ENCODE measurements around the gene TRIML2. TPM values are rescaled to one million over a fixed set of nuclear protein-coding genes. Genes with fewer than 3 reads are reported as not detected.

TRIML2 gene
- polyA plus RNA-seq, 1 donor from 2014 or later: not detected

DNA sequence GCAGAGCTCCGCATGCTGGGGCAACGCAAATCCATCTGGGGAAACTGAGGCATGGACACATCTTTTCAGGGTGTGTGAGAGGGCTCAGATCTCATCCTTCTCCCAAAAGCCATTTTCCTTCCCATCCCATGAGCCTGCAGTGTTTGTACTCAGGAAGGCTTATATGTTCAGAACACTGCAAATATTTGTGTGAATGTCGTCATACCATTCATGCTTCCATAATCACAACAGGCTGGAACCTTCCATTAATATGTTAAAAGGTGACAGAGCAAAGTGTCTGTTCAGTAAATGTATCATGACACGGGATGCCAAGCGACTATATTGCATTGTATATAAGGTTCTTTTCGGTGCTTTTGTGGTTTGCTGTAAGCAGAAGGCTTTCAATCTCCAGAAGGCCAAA is 38.4 kb upstream of the TRIML2 start:
- no peaks in the 10 kb centered on the region for H3K36me3 ChIP-seq (ENCODE audit: insufficient read depth, low read length)
- no peak overlapping the region for H3K27ac ChIP-seq (ENCODE audit: low read length)
- no peaks in the 10 kb centered on the region for H3F3A ChIP-seq (ENCODE audit: insufficient read depth, low read length, poor library complexity, severe bottlenecking)
- H3K79me2 ChIP-seq (replicated peaks; ENCODE audit: insufficient read depth, low read length): no peaks in the 10 kb centered on the region
- no peak overlapping the region for H3K9ac ChIP-seq (ENCODE audit: low read length)
- no peaks in the 10 kb centered on the region for H3K9me2 ChIP-seq (ENCODE audit: insufficient read depth, low read length)
- H3K4me2 ChIP-seq (ENCODE audit: low read length): no peak overlapping the region
- H3K27me3 ChIP-seq (ENCODE audit: insufficient read depth, low read depth, low read length): no peaks in the 10 kb centered on the region
- H3K4me3 ChIP-seq (ENCODE audit: low read length): no peak overlapping the region
- no peaks in the 10 kb centered on the region for H3K9me3 ChIP-seq (ENCODE audit: low read length)
- H2AFZ ChIP-seq (ENCODE audit: low read depth, low read length): no peak overlapping the region
- no peaks in the 10 kb centered on the region for H4K20me1 ChIP-seq (ENCODE audit: insufficient read depth)
- no peak for TF ChIP-seq POLR2AphosphoS5 (IDR thresholded peaks at IDR 0.05)
- TF ChIP-seq EZH2 (IDR thresholded peaks at IDR 0.05; ENCODE audit: borderline replicate concordance, insufficient read depth, low read length, poor library complexity, severe bottlenecking): no peak
- TF ChIP-seq EP300 (conservative IDR thresholded peaks at IDR 0.05; ENCODE audit: poor library complexity, severe bottlenecking): no peak
- TF ChIP-seq CTCF (IDR thresholded peaks at IDR 0.05; ENCODE audit: poor library complexity, severe bottlenecking): no peak
- no peak for TF ChIP-seq MXI1 (conservative IDR thresholded peaks at IDR 0.05; ENCODE audit: poor library complexity, severe bottlenecking)
- no peak for TF ChIP-seq REST (IDR thresholded peaks at IDR 0.05; ENCODE audit: borderline replicate concordance)
- TF ChIP-seq RAD21 (conservative IDR thresholded peaks at IDR 0.05): no peak
- no peak for TF ChIP-seq SMC3 (conservative IDR thresholded peaks at IDR 0.05; ENCODE audit: poor library complexity)
- TF ChIP-seq TAF1 (IDR thresholded peaks at IDR 0.05; ENCODE audit: low read depth): no peak

GRCh38 chr4:188147176-188147575 is 37.8 kb upstream of the TRIML2 start:
- H3K9ac ChIP-seq (ENCODE audit: low read length): no peak overlapping the region
- TF ChIP-seq REST (IDR thresholded peaks at IDR 0.05; ENCODE audit: borderline replicate concordance) (no peak), RAD21 (conservative IDR thresholded peaks at IDR 0.05) (no peak), EZH2 (IDR thresholded peaks at IDR 0.05; ENCODE audit: borderline replicate concordance, insufficient read depth, low read length, poor library complexity, severe bottlenecking) (no peak), CTCF (IDR thresholded peaks at IDR 0.05; ENCODE audit: poor library complexity, severe bottlenecking) (no peak)
- no peak overlapping the region for H3K4me3 ChIP-seq (ENCODE audit: low read length)
- no peak overlapping the region for H3K4me2 ChIP-seq (ENCODE audit: low read length)
- no peaks in the 10 kb centered on the region for H3K36me3 ChIP-seq (ENCODE audit: insufficient read depth, low read length)
- no peaks in the 10 kb centered on the region for H3K9me3 ChIP-seq (ENCODE audit: low read length)
- H3K9me2 ChIP-seq (ENCODE audit: insufficient read depth, low read length): no peaks in the 10 kb centered on the region
- H3K79me2 ChIP-seq (replicated peaks; ENCODE audit: insufficient read depth, low read length): no peaks in the 10 kb centered on the region
- no peak overlapping the region for H2AFZ ChIP-seq (ENCODE audit: low read depth, low read length)
- no peaks in the 10 kb centered on the region for H4K20me1 ChIP-seq (ENCODE audit: insufficient read depth)
- H3F3A ChIP-seq (ENCODE audit: insufficient read depth, low read length, poor library complexity, severe bottlenecking): no peaks in the 10 kb centered on the region
- H3K27ac ChIP-seq (ENCODE audit: low read length): no peak overlapping the region
- H3K27me3 ChIP-seq (ENCODE audit: insufficient read depth, low read depth, low read length): no peaks in the 10 kb centered on the region

Measured in neural cell (in vitro differentiated cells).